HG02885 (cell line): ENCODE results near the gene HOXB7.

Experiments
- ATAC-seq: cut with Tn5 transposase; IDR thresholded peaks from one replicate; pipeline ENCODE4 v1.9.1; 2021; ENCODE audit warnings: mild to moderate bottlenecking; ENCODE audit not compliant: unreplicated experiment, poor library complexity

The HOXB7 gene

DNA sequence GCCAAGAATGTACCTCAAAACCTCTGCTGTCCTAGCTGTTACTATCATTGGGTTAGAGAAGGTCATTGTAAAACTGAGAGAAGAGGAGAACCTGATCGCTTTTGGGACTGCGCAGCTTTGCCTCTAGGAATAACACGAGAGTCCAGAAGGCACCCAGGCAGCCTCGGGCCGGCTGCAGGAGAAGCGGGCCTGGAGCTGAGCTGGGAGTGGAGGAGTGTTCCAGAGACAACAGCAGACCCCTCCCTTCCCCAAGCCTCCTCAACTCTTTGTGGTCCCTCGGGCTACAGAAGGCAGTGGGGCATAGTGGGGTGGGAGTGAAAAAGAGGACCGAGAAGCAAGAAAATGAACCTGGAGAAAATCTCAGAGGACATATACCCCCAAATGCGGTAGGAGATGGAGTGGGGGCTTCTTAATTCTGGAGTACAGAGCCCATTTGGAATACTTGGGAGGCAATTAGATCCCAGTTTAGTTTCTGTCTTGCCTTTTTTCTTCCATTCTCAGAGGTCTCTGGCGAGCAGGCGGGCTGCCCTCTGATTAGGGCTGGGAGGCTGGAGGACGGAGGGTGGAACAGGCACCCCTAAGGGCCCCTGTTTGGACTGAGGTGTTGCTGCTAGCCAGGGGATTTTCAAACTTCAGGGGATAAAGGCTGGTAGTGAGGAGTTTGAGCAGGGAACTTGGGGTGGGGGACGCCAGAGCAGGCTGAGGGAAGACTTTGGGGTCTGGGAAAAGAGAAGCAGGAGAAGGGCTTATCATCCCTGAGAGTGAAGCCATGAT lies 52.6 kb downstream of the HOXB7 start:
- no peak for ATAC-seq
